ENCODE measurements around the gene HOXC5. TPM values are rescaled to one million over a fixed set of nuclear protein-coding genes. Genes with fewer than 3 reads are reported as not detected.

Gene HOXC5
- total RNA-seq, 1 experiment from 2014 or later: not detected

GRCh38 chr12:54005531-54005852, 27.4 kb upstream of the HOXC5 start:
- H3K4me1 Mint-ChIP-seq (ENCODE audit: low read depth, unreplicated experiment): peaks cover 8% of the 10 kb centered on the region
- peaks cover 7% of the 10 kb centered on the region for H3K36me3 Mint-ChIP-seq (ENCODE audit: insufficient read depth, unreplicated experiment)
- H3K9me3 Mint-ChIP-seq (ENCODE audit: low read depth, unreplicated experiment): no peaks in the 10 kb centered on the region
- TF ChIP-seq, protein P1, sequence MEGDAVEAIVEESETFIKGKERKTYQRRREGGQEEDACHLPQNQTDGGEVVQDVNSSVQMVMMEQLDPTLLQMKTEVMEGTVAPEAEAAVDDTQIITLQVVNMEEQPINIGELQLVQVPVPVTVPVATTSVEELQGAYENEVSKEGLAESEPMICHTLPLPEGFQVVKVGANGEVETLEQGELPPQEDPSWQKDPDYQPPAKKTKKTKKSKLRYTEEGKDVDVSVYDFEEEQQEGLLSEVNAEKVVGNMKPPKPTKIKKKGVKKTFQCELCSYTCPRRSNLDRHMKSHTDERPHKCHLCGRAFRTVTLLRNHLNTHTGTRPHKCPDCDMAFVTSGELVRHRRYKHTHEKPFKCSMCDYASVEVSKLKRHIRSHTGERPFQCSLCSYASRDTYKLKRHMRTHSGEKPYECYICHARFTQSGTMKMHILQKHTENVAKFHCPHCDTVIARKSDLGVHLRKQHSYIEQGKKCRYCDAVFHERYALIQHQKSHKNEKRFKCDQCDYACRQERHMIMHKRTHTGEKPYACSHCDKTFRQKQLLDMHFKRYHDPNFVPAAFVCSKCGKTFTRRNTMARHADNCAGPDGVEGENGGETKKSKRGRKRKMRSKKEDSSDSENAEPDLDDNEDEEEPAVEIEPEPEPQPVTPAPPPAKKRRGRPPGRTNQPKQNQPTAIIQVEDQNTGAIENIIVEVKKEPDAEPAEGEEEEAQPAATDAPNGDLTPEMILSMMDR (IDR thresholded peaks at IDR 0.05; ENCODE audit: unreplicated experiment): no peak
- DNase-seq: no peak
- intact Hi-C loops (cut with micrococcal nuclease; ENCODE audit: unreplicated experiment): no loop called here
- H3K27ac Mint-ChIP-seq (ENCODE audit: unreplicated experiment): no peak overlapping the region
- H3K27me3 Mint-ChIP-seq (ENCODE audit: unreplicated experiment): peaks cover 100% of the 10 kb centered on the region
- BruUV-seq (replicated peaks): no TSS peak
- H3K4me3 Mint-ChIP-seq (ENCODE audit: low read depth, unreplicated experiment): no peak overlapping the region
- CTCF ChIA-PET: interaction anchor here (0.6 to 2.7 kb wide), 10 partner anchors 12 to 248 kb away, joined by 3 to 45 read pairs (median 7); partner anchors contain the start of genes HOXC5 and HOXC6

GRCh38 chr12:54005853-54006558, 26.8 kb upstream of the HOXC5 start:
- H3K27me3 Mint-ChIP-seq (ENCODE audit: unreplicated experiment): peaks cover 100% of the 10 kb centered on the region
- peaks cover 4% of the 10 kb centered on the region for H3K36me3 Mint-ChIP-seq (ENCODE audit: insufficient read depth, unreplicated experiment)
- no peaks in the 10 kb centered on the region for H3K9me3 Mint-ChIP-seq (ENCODE audit: low read depth, unreplicated experiment)
- no peak overlapping the region for H3K27ac Mint-ChIP-seq (ENCODE audit: unreplicated experiment)
- intact Hi-C loops (cut with micrococcal nuclease; ENCODE audit: unreplicated experiment): loop anchor here (1.0 to 2.0 kb wide), 2 partner anchors 195 to 201 kb away; no protein-coding TSS in a partner anchor
- BruUV-seq (replicated peaks): no TSS peak
- TF ChIP-seq, protein P1 (IDR thresholded peaks at IDR 0.05; ENCODE audit: unreplicated experiment): peak; percentile 95
- peak overlapping the region; percentile 28 for H3K4me3 Mint-ChIP-seq (ENCODE audit: low read depth, unreplicated experiment)
- CTCF ChIA-PET: interaction anchor here (0.6 to 2.7 kb wide), 10 partner anchors 11 to 249 kb away, joined by 3 to 45 read pairs (median 7); partner anchors contain the start of genes HOXC5 and HOXC6
- peak; percentile 90 for DNase-seq
- peaks cover 11% of the 10 kb centered on the region for H3K4me1 Mint-ChIP-seq (ENCODE audit: low read depth, unreplicated experiment)

DNA sequence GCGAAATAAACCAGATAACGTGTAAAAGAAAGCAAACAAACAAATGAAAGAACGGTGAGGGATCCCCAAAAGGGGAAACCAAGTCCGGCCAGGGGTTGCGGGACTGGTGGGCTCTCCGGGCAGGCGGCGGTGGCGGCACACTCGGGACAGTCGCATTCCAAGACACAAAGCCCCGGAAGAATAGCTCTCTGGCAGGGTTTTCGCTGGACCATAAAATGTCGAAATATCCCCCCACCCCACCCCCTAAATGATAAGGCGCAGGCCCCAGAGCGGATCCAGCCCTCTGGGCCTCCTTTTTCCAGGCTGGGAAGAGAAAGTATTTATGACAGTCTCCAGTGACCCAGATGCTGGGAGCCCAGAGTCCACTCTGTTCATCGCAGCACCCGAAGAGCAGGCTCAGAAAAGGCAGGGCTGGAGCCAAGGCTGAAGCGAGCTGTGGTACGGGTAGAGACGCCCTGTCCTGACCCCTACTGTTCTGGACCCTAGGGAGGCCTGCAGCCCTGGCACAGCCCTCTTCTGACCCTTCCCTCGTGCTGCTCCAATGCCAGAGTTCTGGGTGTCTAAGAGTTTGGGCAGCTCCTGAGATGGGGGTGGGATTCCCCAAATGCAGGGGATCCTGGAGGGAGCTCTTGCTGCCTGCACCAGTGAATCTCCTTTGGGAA, 26.2 kb upstream of the HOXC5 start:
- Mint-ChIP-seq H3K36me3 (ENCODE audit: insufficient read depth, unreplicated experiment) (peaks cover 4% of the 10 kb centered on the region), H3K4me3 (ENCODE audit: low read depth, unreplicated experiment) (peak overlapping the region; percentile 28), H3K4me1 (ENCODE audit: low read depth, unreplicated experiment) (peaks cover 18% of the 10 kb centered on the region), H3K9me3 (ENCODE audit: low read depth, unreplicated experiment) (no peaks in the 10 kb centered on the region), H3K27ac (ENCODE audit: unreplicated experiment) (no peak overlapping the region), H3K27me3 (ENCODE audit: unreplicated experiment) (peaks cover 100% of the 10 kb centered on the region)
- CTCF ChIA-PET: interaction anchor here (0.6 to 2.7 kb wide), 7 partner anchors 10 to 200 kb away, joined by 3 to 45 read pairs (median 10); partner anchors contain the start of gene HOXC5
- no TSS peak for BruUV-seq (replicated peaks)
- no peak for DNase-seq
- intact Hi-C loops (cut with micrococcal nuclease; ENCODE audit: unreplicated experiment): loop anchor here (1.0 to 2.0 kb wide), 2 partner anchors 194 to 201 kb away; no protein-coding TSS in a partner anchor
- TF ChIP-seq, protein P1 (IDR thresholded peaks at IDR 0.05; ENCODE audit: unreplicated experiment): no peak

- no peak overlapping the region for H3K27ac Mint-ChIP-seq (ENCODE audit: unreplicated experiment)
- H3K36me3 Mint-ChIP-seq (ENCODE audit: insufficient read depth, unreplicated experiment): peaks cover 4% of the 10 kb centered on the region
- peaks cover 100% of the 10 kb centered on the region for H3K27me3 Mint-ChIP-seq (ENCODE audit: unreplicated experiment)
- no peaks in the 10 kb centered on the region for H3K9me3 Mint-ChIP-seq (ENCODE audit: low read depth, unreplicated experiment)
- CTCF ChIA-PET: interaction anchor here (1.2 to 2.9 kb wide), 5 partner anchors 17 to 201 kb away, joined by 6 to 31 read pairs (median 24); partner anchors contain the start of gene HOXC5
- TF ChIP-seq, protein P1 (IDR thresholded peaks at IDR 0.05; ENCODE audit: unreplicated experiment): no peak
- BruUV-seq (replicated peaks): no TSS peak
- no peak for DNase-seq
- no peak overlapping the region for H3K4me3 Mint-ChIP-seq (ENCODE audit: low read depth, unreplicated experiment)
- H3K4me1 Mint-ChIP-seq (ENCODE audit: low read depth, unreplicated experiment): peaks cover 20% of the 10 kb centered on the region
- intact Hi-C loops (cut with micrococcal nuclease; ENCODE audit: unreplicated experiment): loop anchor here (2.0 kb wide), 1 partner anchor 193 kb away; no protein-coding TSS in a partner anchor
These were observed 25.2 kb upstream of the HOXC5 start for GRCh38 chr12:54007538-54008259.
